Cardiac septum (tissue), 1 donor: ENCODE results near the gene MAMDC2. TPM values are rescaled to one million over a fixed set of nuclear protein-coding genes. Genes with fewer than 3 reads are reported as not detected.

Experiments used
- DNase-seq: peaks from one replicate; pipeline ENCODE4 v3.0.0-alpha.2; 2020; ENCODE audit warnings: low spot score
- intact Hi-C: fragments of 100-400 bp; cut with DNase I; formaldehyde crosslinking; loops from one replicate; pipeline ENCODE4 v1.14.0; 2022
- total RNA-seq: library from RNA; stranded (reverse); fragmentation: NEBNext Ultra II Directional; extraction: Animal tissue kit (Norgen Biotek cat#: 25700); gene quantifications from one replicate; pipeline ENCODE4 v1.2.1, GENCODE V29; 2021
- donor health status: DM: no; HTN: no; CAD: no.

MAMDC2 gene
- total RNA-seq, 1 donor from 2014 or later: 3.6 TPM

DNA sequence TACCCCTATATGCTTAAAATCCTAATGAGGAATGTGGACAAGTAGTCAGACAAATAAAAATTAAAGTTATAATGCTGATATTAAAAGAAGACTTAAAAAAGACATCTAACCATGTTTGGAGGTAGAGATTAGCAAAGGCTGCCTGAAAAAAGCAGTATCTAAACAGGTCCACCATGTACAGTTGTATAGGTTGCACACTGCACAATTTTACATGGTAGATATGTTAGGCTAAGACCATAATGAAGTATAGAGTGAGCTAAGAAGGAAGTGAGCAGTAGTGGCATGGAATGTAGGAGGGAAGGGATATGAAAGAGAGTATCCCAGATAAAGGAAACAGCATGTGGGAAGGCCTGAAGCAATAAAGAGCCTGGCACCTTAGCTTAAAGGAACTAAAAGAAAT, 51.1 kb downstream of the MAMDC2 start:
- intact Hi-C loops: no loop called here
- DNase-seq: no peak

DNA sequence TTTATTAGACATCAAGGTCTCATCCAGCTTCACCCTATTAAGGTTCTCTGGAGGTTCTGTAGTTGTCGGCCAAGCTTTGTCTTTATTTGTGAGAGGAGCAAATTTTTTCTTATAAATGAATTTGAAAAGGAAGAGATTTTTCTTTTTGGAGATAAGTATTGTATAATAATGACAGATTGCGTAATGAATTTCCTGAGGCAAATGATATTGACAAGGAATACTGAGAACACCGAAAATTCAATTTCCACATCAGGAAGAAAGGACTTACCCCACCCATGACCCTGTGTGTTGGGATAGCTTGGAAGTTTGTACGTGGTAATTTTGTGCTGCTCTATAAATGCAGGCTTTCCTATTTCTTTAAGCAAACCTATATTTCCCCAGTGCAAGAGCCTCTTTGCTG, 53.5 kb downstream of the MAMDC2 start:
- intact Hi-C loops: no loop called here
- DNase-seq: no peak

DNA sequence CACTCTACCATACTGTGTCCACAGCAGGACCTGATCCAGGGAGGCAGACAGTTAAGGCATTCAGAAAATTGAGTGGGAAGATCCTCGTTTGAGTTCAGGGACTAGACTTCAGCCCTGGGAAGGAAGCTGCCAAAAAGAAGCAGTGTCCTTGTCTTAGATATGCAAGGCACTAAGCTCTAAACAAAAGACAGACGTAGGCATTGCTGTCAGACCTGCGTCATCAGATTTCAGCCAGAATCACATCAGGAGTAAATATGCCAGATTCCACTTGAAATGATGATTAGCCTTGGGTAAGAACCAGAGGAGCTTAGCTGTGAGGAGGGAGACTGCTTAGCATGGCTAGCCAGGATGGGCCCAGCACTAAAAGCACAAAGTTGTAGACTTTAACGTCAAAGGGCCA, 56.7 kb downstream of the MAMDC2 start:
- no peak for DNase-seq
- intact Hi-C loops: no loop called here

DNA sequence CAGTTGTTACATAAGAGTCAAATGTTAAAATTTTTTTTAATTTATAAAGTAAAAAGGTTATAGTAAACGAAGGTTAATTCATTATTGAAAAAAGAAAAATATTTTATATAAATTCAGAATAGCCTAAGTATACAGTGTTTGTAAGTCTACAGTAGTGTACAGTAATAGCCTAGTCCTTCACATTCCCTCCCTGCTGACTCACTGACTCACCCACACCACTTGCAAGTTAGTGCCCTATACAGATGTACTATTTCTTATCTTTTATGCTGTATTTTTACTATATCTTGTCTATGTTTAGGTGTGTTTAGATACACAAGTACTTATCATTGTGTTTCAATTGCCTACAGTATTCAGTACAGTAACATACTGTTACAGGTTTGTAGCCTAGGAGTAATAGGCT, 57.6 kb downstream of the MAMDC2 start:
- DNase-seq: no peak
- intact Hi-C loops: no loop called here

DNA sequence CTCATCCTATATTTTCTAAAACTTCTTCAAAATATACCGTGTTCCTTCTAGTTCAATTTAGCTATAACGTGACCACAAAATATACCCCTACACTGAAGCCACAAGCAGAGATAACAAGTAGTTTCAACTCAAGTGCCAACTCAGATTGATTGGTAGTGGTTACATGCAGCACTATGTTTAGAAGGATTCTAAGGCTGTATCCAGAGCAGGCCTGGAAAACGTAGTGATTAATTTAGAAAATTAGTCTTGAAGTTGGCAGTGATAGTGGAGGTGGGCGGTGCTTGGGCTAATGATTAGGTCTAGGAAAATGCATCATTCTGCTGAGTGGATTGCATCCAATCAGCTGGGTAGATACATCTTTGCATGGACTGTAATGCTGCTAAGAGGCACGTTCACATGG, 61.5 kb downstream of the MAMDC2 start:
- intact Hi-C loops: no loop called here
- DNase-seq: no peak

DNA sequence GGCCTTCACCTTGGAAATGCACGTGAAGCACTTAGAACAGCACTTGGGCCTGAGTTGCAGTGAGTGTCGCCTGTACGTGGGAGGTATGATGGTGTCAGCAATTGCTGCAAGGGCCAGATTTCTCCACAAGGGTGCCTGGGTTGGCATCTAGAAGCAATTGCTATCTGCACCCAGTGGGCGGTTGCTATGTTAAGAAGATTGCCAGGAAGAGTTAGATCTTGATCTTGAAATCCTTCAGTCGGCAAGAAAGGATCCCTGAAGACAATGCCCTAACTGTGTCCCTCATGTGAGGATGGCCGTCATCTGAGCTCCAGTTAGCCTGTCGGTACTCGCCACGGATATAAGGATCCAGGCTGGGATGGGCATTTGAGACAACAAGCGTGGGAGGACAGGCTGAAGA, 62.9 kb downstream of the MAMDC2 start:
- intact Hi-C loops: no loop called here
- DNase-seq: no peak

DNA sequence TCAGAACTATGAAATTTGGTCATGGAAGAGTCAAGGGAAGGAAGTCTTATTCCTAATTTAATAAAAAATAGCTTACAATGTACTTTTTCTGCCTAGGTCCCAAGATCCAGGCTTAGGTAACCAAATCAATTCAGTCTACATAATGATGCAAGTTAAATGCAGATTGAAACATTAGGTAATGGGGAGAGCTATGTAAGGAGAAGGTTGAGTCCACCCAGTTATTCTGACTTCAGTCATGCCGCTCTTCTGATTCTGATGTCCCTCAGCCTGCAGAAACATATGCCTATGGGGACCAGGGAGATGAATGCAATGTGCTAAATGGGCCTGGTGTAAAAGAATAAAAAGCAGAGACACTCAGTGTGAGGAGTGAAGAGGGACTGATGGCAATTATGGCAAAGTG, 63.9 kb downstream of the MAMDC2 start:
- no peak for DNase-seq
- intact Hi-C loops: no loop called here

DNA sequence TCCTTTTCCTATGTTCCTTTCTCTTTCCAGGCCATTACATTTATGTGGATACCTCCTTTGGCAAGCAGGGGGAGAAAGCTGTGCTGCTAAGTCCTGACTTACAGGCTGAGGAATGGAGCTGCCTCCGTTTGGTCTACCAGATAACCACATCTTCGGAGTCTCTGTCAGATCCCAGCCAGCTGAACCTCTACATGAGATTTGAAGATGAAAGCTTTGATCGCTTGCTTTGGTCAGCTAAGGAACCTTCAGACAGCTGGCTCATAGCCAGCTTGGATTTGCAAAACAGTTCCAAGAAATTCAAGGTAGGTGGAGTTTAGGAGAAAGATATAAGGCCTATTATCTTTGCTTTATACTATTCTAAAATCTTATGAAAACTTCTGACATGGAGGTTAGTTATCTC, 64.5 kb downstream of the MAMDC2 start:
- intact Hi-C loops: no loop called here

DNA sequence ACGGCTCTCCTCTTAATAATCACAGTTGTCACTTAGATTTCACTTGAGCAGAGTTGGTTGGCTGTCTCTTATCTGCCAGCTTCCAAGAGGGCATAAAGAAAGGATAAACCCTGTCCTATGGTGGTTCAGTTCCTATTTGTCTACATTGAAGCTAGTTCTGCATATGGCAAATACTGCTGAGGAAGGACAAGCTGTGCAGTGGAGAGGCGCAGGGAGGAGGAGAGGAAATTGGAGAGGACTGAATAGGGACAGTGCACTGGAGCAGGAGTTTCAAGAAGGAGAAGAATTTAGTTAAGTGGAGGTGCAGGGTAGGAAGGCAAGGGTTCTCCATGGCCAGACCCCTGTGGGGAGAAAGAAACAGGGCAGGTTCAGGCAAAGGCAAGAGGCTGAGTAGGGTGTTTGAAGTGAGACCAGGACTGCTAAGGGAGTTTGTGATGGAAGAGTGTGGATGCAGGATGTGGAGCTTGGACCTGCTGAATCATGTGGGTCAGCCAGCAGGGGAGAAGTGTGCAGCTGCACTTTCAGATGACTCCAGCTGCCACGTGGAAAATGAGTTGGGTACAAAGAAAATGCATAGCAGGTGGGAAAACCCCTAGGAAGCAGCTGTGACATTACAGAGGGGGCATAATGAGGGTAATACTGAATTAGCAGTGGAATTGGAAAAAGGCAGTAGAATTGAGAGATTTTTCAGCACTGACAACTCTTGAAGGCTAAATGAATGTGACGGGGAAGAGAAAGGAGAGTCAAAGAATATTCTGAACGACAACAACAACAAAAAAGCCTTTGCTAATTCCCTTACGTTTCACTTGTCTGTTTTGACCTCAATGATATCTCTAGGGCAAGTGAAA, 66.8 kb downstream of the MAMDC2 start:
- no peak for DNase-seq
- intact Hi-C loops: loop anchor here (10.0 kb wide), 1 partner anchor 494 kb away; no protein-coding TSS in a partner anchor

More for the DNA sequence above, 64.5 kb downstream of the MAMDC2 start:
- no peak for DNase-seq

DNA sequence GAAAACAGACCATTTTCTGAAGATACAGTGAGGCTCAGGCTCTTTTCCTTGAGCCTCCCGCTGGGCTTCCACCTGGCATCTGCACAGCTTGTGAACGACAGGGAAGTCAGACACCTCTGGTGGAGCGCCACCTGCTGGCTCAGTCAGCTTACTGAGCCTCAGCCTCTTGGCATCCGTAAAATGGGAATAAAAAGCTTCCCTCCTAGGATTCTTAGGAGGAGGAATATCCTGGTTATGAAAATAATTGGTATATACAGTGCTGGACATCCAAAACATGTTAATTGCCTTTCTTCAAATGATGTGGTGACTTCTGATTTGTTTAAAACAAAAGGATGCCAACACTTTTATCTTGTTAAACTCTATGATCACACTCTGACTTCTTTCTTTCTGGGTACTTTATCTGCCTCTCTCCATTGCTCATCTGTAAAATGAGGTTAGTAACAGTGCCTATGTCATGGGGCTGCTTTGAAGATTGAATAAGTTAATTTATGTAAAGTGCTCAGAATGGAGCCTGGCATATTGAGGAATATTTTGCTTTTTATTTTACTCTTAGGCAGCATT, 67.5 kb downstream of the MAMDC2 start:
- peak; percentile 83 for DNase-seq
- intact Hi-C loops: loop anchor here (10.0 kb wide), 1 partner anchor 494 kb away; no protein-coding TSS in a partner anchor

DNA sequence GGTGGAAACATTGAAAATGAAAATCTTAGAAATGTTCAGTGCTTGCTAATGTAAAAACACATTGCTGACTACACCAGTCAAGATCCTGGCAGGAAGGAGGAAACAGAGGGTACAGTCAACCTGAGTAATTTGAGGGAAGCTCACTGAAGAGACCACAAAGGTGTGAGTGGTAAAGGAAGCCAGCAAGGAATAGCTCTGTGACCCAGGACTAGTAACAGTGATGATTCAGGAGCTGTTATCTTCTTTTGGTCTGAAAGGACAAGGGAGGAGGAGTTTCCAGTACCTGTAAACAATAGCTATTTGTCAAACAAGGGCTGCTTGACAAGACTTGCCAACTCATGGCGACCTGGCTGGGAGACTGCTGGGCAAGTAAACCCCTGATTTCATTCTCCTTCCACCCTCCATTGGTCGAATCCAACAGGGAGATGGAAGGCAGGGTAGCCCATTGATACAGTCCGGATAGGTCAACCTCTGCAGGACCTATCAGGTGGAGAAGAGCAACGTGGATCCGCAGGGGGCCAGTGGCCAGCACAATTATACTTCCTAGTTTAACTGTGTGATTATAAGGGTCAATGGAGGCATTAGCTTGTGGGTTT, 68.1 kb downstream of the MAMDC2 start:
- intact Hi-C loops: loop anchor here (2.0 to 10.0 kb wide), 2 partner anchors 139 to 493 kb away; no protein-coding TSS in a partner anchor

DNA sequence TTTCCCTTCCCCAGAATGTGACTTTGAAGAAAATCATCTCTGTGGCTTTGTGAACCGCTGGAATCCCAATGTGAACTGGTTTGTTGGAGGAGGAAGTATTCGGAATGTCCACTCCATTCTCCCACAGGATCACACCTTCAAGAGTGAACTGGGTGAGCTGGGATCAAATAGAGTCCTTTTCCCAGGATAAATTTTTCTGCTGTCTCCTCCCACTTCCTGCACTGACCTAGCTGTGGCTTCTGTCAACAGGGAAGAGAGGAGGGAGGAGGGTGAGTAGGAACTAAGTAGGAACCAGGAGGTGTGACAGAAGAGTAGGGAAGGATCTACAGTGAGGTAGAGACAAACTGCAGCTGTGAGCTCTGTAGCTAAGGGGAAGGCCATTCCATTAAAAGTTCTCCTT, 69.3 kb downstream of the MAMDC2 start:
- intact Hi-C loops: loop anchor here (2.0 to 10.0 kb wide), 2 partner anchors 140 to 492 kb away; no protein-coding TSS in a partner anchor
- DNase-seq: no peak

More for the DNA sequence above, 68.1 kb downstream of the MAMDC2 start:
- no peak for DNase-seq

DNA sequence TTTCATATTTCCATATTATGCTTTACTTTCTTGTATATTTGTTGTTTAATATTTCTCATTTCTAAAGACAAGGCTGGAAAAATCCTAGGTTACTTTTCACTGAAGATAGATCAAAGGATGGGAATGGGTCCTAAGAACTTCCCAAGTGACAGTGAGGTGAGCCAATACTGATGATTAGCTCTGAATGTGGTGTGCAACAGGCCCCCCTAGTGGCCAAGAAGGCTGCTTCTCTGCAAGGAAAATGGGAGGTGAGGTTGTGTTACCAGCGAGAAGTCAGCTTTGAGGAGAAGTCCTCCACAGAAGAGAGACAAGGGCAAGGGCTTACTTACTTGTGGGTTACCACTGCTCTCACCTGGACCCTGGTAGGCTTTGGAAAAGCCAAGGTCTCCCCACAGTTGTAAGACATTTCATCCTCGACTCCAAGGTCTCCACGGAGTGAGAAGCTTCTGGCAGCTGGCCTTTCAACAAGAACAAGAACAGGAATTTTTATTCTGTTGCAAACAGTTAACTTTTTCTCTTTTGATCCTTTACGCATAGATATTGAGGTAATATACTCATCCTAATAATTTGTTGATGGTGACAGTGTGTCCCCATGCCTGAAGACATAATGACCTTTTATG, 69.9 kb downstream of the MAMDC2 start:
- intact Hi-C loops: loop anchor here (2.0 to 10.0 kb wide), 2 partner anchors 141 to 491 kb away; no protein-coding TSS in a partner anchor
- no peak for DNase-seq

DNA sequence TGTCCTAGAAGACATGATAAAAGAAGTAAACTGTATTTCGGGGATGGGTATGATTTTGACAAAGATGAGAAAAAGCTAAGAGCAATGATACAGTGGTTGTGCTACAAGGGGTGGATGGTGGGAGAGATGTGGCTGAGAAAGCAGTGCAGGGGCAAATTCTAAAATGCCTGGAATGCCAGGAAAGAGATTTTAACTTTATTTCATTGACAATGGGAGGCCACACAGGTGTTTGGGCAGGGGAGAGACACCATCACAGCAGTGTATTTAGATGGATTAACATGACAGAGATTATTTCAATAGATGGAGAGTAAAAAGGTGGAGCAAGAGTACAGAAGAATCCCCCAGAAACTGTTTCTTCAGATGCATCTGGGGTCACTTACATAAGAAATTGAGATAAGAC, 71.2 kb downstream of the MAMDC2 start:
- intact Hi-C loops: loop anchor here (10.0 kb wide), 1 partner anchor 490 kb away; no protein-coding TSS in a partner anchor
- DNase-seq: no peak

DNA sequence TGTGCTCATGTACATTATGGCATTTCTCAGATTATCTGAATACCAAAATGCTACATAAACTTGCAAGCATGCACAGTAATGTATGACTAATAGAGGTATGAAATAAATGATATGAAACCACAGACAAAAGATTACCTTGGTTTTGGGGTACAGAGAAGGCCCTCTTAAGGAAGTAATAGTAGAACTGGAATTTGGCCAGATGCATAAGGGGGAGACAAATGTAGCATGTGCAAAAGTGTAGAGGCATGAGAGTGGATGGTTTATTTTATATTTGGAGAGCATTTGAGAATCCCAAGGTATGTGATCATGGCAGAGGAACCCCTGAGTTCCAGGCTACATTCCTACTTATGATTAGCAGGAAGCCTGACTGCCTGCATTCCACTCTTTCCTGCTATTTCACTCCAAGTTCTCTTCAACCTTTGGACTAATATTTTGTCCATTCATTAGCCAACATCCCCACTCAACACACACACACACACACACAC, 74.2 kb downstream of the MAMDC2 start:
- DNase-seq: no peak
- intact Hi-C loops: loop anchor here (10.0 kb wide), 1 partner anchor 487 kb away; no protein-coding TSS in a partner anchor

DNA sequence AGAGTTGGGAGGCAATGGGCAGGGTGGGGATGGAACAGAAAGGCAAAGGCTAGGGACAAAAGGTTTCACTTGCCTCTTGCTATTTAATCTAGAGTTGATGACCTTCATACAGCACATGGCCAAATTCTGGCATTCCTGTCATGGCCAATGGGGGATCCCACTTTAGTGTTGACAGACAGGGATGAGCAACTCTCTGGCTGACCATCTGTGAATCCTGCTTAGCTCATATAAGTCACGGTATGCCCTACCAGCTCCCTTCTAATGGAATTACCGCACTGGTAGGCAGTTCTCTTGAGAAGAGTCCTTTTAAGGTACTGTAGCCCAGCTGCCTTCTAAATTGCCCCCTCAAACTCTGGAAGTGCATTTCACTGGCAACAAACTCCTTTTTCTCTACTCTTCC, 76.1 kb downstream of the MAMDC2 start:
- DNase-seq: no peak
- intact Hi-C loops: loop anchor here (10.0 kb wide), 1 partner anchor 485 kb away; no protein-coding TSS in a partner anchor

DNA sequence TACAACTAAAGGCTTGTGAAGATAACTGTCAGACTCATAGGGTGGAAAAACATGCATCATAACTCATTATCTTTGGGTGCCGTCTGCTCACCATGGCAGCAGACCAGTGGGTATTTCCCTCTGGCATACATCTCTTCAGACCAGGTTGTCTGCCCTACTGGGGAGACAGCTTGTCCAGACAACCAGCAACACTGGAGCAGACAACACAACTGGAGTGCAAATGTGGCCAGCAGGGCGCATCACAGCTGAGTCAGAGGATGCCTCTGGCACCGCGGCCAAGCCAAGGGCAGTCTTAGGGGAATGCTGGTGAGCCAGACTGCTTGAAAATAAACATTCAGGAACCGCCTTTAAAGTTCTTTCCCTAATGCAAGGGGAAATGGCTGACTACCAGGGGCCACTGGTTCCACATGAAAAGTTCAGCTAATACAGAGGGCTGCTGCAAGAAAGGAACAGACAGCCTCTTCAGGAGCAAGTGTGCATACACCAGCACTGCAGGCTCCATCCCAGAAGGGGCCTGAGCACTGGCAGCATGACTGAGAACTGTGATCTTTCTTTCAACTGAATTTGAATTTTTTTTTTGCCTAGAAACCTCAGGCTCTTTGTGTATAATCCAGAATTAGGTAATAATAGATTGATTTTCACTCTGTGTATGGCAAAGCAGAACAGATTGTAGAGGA, 77.3 kb downstream of the MAMDC2 start:
- DNase-seq: no peak
- intact Hi-C loops: no loop called here

DNA sequence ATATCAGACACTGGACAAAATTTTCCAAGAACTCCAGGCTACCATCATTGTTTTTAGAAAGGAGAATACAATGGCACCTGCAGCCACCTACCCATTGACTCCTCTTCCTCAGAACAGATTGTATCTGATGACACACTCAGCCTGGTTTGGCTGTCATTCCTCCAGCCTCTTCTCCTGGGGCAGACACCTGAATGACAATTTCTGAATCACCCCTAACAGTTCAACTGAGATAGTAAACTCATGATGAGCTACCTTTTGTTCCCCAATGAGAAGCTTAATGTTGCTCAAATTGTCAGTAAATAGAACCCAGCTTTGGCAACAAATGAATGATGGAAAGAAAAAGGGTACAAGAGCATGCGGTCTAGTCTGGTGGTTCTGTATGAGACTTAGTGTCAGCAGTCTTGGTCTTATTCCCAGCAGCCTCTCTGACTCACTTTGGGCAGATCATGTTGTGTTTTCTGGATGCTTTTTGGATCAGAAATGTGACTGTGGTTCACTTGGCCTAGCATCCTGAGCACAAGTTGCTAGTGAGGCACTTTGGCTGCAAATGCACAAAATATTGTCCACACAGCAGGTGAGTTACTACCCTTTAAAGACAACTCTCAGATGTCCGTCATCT, 78.3 kb downstream of the MAMDC2 start:
- intact Hi-C loops: no loop called here
- DNase-seq: no peak

DNA sequence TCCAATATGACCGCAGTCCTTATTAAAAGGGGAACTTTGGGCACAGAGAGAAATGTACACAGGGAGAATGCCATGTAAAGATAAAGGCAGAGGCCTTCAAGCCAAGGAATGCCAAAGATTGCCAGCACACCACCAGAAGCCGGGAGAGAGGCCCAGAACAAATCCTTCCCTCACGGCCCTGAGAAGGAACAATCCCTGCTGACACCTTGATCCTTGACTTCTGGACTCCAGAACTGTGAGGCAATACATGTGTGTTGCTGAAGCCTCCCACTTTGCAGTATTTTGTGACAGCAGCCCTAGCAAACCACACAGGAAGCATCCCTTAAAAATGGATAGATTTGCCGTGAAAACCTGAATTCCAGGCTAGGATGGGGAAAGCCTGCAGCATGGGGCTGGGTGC, 80.0 kb downstream of the MAMDC2 start:
- DNase-seq: no peak
- intact Hi-C loops: no loop called here
